Activated T-cell treated with anti-CD3 and anti-CD28 coated beads for 4 hours (primary cell): Measurements from ENCODE around the gene TDG.

Experiments
- DNase-seq: peaks from one replicate; pipeline ENCODE4 v3.0.0-alpha.2; 2020

The TDG gene

GRCh38 chr12:103965590-103966504, at the start of gene TDG:
Gene TDG, plus strand, starts transcription at chr12:103965872. Its CDS starts 166 bp downstream, at chr12:103966038.
- peak; percentile 94 for DNase-seq

- DNase-seq, result no peak
Observed at GRCh38 chr12:103917873-103918272, 47.8 kb upstream of the TDG start.

- DNase-seq, result no peak
Observed at GRCh38 chr12:103924761-103925641, 40.7 kb upstream of the TDG start.

GRCh38 chr12:103928682-103929045, 37.0 kb upstream of the TDG start:
- DNase-seq, result peak; percentile 21

- peak; percentile 72 for DNase-seq
Observed at GRCh38 chr12:103929046-103929783, 36.5 kb upstream of the TDG start.

- DNase-seq, result no peak
Observed at GRCh38 chr12:103929784-103930033, 36.0 kb upstream of the TDG start.

- peak; percentile 99 for DNase-seq
Observed at GRCh38 chr12:103930034-103930786, 35.5 kb upstream of the TDG start, which contains the start of gene HSP90B1. Gene HSP90B1, plus strand, starts transcription at chr12:103930410. Its CDS starts 106 bp downstream, at chr12:103930516.

GRCh38 chr12:103930787-103931735, 34.6 kb upstream of the TDG start:
- DNase-seq, result peak; percentile 15

- DNase-seq, result no peak
Observed at GRCh38 chr12:103933237-103933636, 32.4 kb upstream of the TDG start.

GRCh38 chr12:103936679-103937078, 29.0 kb upstream of the TDG start:
- no peak for DNase-seq

- DNase-seq, result no peak
Observed at GRCh38 chr12:103944964-103945363, 20.7 kb upstream of the TDG start.

GRCh38 chr12:103947871-103948555, 17.7 kb upstream of the TDG start:
- DNase-seq, result no peak

- DNase-seq, result no peak
Observed at GRCh38 chr12:103948746-103949406, 16.8 kb upstream of the TDG start.

GRCh38 chr12:103952497-103952896, 13.2 kb upstream of the TDG start:
- DNase-seq, result no peak

GRCh38 chr12:103955811-103956508, 9.7 kb upstream of the TDG start:
- DNase-seq, result no peak

- DNase-seq, result no peak
Observed at GRCh38 chr12:103956509-103957027, 9.1 kb upstream of the TDG start.

GRCh38 chr12:103957865-103958388, 7.7 kb upstream of the TDG start:
- no peak for DNase-seq

GRCh38 chr12:103958621-103959020, 7.1 kb upstream of the TDG start:
- DNase-seq, result no peak
